ENCODE measurements around the gene PIWIL4.
"Not testable (repeated sequence)": the region's sequence is repeated elsewhere in the genome, so short reads cannot be mapped to it uniquely, and the experiment has no call there.

Gene PIWIL4

GRCh38 chr11:94549146-94549545 is 18.0 kb upstream of the PIWIL4 start:
- DNase-seq (ENCODE audit: low read depth), result no peak

- no peak for DNase-seq (ENCODE audit: low read depth)
Measured at GRCh38 chr11:94550513-94550912, 16.7 kb upstream of the PIWIL4 start.

GRCh38 chr11:94553938-94554337 is 13.2 kb upstream of the PIWIL4 start:
- DNase-seq (ENCODE audit: low read depth), result no peak

- not testable (repeated sequence) for DNase-seq (ENCODE audit: low read depth)
Measured at GRCh38 chr11:94555752-94556329, 11.3 kb upstream of the PIWIL4 start.

- DNase-seq (ENCODE audit: low read depth), result no peak
Measured at GRCh38 chr11:94557421-94557820, 9.7 kb upstream of the PIWIL4 start.

GRCh38 chr11:94557992-94558391 is 9.2 kb upstream of the PIWIL4 start:
- DNase-seq (ENCODE audit: low read depth), result peak; percentile 42

GRCh38 chr11:94558468-94558867 is 8.7 kb upstream of the PIWIL4 start:
- no peak for DNase-seq (ENCODE audit: low read depth)

GRCh38 chr11:94558932-94559331 is 8.2 kb upstream of the PIWIL4 start:
- no peak for DNase-seq (ENCODE audit: low read depth)

- DNase-seq (ENCODE audit: low read depth), result no peak
Measured at GRCh38 chr11:94559361-94559760, 7.8 kb upstream of the PIWIL4 start.

- no peak for DNase-seq (ENCODE audit: low read depth)
Measured at GRCh38 chr11:94560834-94561233, 6.3 kb upstream of the PIWIL4 start.

GRCh38 chr11:94563176-94563847 is 3.9 kb upstream of the PIWIL4 start:
- peak; percentile 51 for DNase-seq (ENCODE audit: low read depth)

GRCh38 chr11:94563848-94564467 is 3.2 kb upstream of the PIWIL4 start:
- no peak for DNase-seq (ENCODE audit: low read depth)

GRCh38 chr11:94568200-94568599 is 1.0 kb downstream of the PIWIL4 start:
- DNase-seq (ENCODE audit: low read depth), result no peak

- DNase-seq (ENCODE audit: low read depth), result no peak
Measured at GRCh38 chr11:94568717-94569116, 1.5 kb downstream of the PIWIL4 start.

- not testable (repeated sequence) for DNase-seq (ENCODE audit: low read depth)
Measured at GRCh38 chr11:94572975-94573374, 5.8 kb downstream of the PIWIL4 start.

- peak; percentile 56 for DNase-seq (ENCODE audit: low read depth)
Measured at GRCh38 chr11:94574193-94574961, 7.2 kb downstream of the PIWIL4 start.

- no peak for DNase-seq (ENCODE audit: low read depth)
Measured at GRCh38 chr11:94576306-94576705, 9.1 kb downstream of the PIWIL4 start.

GRCh38 chr11:94577841-94578240 is 10.7 kb downstream of the PIWIL4 start:
- no peak for DNase-seq (ENCODE audit: low read depth)

- DNase-seq (ENCODE audit: low read depth), result no peak
Measured at GRCh38 chr11:94581926-94582325, 14.8 kb downstream of the PIWIL4 start.

- DNase-seq (ENCODE audit: low read depth), result no peak
Measured at GRCh38 chr11:94583213-94583865, 16.2 kb downstream of the PIWIL4 start.

GRCh38 chr11:94583866-94584500 is 16.8 kb downstream of the PIWIL4 start:
- no peak for DNase-seq (ENCODE audit: low read depth)

- DNase-seq (ENCODE audit: low read depth), result no peak
Measured at GRCh38 chr11:94584978-94585377, 17.8 kb downstream of the PIWIL4 start.

All from GM04504 (cell line).